Stimulated activated CD8-positive, alpha-beta memory T cell treated with anti-CD3 and anti-CD28 coated beads, Interleukin-7, amount 100 ng/mL, for 24 hours (primary cell): ENCODE measurements around the gene STK17B.
"Not testable (repeated sequence)": the region's sequence is repeated elsewhere in the genome, so short reads cannot be mapped to it uniquely, and the experiment has no call there.

Experiments used
- DNase-seq: peaks from one replicate; pipeline ENCODE4 v3.0.0-alpha.2; 2020; ENCODE audit warnings: low read depth

Gene STK17B

DNA sequence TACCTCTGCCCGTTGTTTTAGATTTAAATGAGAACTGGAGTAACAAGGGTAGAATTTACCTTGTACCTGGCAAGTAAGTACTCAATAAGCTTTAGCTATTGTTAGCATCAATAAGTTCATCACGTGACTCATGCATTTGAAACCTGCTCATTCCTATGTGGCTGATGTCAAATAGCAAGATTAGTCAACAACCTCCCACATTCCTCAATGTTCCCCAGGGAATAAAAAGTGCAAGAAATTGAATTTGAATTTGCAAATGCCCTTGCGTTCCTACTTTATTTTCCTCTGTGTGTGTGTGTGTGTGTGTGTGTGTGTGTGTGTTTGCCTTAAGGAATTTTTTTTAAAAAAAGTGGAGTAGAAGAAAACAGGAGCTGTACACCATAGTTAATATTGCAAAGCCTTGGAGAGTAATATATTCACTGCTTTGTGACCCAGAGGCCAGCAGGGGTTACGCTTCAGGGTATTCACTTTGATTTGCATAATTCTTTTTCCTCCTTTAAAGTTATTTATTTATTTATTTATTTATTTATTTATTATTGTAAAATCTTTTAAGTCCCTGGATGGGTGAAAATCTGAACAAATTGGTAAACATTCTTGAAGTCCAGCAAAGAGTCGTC is 58.9 kb downstream of the STK17B start:
- DNase-seq = no peak

DNA sequence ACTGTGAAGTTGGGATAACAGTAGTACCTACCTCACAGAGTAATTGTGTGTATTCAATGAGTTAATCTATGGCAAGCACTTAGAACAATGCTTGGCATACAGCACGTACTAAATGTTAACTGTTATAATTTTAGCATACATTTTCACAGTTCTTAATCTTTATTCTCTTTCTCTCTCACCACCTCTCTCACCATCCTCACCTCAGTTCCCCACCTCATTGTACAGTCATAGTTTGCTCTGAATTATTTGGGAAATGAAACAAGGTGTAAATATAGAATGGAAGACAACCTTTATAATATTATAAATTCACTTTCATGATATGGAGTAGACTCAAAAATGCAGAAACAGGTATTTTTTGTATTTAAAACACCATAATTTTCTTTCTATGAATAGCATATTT is 62.8 kb downstream of the STK17B start:
- DNase-seq = no peak

DNA sequence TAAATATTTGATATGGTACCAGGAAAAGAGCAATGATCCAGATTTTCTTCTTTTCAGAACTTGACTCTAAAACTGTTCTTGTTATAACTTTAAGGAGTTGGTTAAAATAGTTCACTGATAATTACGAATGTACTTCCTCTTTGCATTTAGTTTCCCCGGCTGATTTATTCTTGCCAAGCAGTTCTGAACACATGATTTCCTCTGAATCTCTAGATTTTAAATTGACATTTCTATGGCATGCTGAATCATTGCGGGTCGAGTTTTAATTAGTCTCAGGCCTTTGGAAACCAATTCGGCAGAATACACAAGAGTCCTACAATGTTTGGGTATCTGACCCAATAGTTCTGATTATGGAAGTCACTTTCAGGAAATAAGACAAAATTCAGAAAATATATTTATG is 65.4 kb downstream of the STK17B start:
- no peak for DNase-seq

DNA sequence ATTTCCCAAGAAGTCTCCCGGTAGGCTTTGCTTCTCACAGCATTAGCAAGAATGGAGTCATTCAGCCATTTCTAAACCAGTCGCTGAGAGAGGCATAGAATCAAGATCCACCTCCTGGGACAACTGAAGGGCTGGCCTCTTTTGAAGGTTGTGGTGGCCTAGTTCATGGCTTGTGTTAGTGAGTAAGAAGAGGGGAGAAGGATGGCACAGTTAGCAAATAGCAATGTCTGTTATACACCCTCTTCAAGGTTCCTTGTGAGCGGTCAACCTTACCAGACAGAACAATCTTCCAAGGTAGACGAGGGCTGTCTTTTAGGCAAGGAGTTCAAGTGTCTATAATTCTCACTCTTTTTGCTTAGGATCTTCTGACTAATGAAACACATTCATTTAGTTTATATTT is 67.3 kb downstream of the STK17B start:
- no peak for DNase-seq

DNA sequence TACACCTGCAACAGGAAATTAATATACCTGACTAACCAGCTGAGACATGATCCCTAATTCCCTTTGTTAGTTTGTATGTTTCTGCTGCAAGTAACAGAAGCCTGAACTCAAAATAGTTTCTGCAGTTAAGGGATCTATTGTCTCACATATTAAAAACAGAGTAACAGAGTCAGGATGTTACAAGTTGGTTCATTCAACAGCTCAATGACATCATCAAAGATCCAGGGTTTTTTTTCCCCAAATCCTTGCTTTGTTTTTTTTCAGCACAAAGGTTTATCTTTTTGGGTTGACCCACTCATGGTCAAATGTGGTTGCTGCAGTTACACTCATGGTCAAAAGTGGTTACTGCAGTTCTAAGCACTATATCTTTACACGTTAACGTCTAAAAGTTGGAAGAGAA is 67.8 kb downstream of the STK17B start:
- no peak for DNase-seq

DNA sequence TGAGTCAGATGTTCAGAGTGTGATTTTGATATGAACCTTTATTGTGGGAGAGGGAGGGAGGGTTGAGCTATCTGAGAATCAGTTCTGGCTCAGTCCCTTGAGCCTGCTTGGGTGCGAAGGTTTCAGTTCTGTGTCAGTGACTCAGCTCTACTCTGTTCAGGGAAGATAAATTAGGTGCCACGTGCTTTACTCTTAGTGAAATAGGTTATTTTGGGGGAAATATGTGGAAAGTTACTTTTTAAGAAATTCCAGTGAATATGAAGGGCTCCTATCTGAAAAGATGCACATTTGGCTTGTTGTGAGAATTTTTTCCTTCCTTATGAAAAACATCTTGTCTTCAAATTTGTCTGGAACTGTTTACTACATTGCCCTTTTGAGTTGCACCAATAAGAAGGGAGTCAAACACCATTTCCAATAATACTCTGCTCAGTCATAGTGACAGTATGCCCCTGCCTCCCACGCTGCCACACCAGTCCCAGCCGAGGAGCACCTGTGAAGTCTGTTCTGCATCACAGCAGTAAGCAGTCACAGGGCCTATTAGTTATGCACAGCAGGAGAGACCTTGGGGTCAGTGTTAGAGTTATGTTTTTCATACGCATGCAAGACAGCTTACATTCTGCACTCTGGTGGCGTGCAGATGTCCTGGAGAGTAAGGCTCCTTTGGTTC is 69.9 kb downstream of the STK17B start:
- DNase-seq = no peak

DNA sequence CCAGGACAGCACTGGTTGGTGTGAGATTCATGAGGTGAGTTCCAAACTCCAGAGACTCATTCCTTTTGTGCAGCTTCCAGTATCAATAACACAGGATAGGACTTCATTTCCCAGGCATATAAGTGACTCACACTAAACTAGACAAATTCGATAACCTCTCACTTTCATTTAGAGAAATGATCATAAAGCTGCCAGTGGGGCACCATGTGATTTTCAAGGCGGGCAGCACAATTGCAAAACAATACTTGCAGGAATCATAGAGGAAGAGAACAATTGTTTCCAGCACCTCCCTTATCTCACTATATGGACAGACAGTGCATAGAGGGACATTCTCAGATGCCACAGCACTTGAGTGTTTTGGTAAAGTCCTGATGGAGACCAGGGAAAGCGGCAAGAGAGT is 71.5 kb downstream of the STK17B start:
- no peak for DNase-seq

DNA sequence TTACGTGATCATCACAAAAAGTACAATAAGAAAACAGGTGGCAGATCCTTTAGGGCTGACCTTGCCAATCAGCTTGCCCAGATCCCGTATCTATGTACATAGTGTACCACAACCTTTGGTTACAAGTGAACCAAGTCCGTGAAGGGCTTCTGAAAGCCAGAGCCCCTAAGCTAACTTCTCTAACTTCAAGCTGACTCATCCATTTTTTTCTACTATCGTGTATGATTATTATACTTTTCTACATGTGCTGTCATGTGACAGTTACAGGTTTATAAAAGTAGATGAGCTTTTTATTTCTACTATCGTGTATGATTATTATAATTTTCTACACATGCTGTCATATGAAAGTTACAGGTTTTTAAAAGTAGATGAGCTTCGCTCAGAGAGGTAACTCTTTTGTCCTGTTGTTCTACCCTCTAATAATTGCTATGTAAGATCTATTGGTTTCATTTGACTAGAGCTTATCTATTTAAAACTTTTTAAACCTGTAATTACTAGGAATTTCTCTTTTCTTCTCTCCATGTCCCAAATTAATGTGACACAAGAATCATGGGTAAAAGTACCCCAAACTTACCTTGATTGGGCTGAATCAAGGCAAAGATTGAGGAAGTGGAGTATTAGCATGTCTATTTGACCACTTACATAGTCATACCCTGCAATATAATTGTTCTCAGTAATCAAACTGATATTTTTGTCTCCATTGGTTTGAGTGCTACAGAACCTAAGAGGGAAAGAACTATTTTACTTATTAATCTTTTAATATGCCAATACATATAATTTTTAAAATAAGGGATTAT is 73.3 kb downstream of the STK17B start:
- DNase-seq = no peak

DNA sequence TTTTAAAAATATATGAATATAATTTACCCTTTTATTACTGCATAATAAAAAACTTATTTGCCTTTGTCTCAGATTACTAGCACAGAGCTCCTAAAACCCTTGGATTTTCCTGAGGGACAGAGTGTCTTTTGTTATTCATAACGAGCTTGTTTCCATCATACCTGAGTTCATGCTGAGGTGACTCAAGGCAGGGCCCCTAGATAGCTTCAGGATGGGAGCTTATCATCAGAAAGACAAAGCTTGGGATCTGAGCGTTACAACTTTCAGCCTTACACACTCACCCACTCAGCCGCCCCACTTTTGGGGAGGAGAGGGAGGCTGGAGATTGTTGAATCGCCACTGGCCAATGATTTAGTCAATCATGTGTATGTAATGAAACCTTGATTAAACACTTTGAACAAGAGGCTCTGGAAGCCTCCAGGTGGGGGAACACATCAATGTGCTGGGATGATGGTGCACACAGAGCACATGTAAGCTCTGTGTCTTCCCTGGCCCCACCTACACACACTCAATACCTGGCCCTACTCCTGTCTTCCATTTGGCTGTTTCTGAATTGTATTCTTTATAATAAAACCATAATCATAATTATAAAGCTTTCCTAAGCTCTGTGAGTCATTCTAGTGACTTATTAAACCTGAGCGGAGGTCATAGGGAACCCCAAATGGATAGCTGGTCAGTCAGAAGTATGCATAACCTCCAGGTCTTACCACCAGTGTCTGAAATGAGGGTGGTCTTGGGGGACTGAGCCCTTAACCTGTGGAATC is 74.2 kb downstream of the STK17B start:
- no peak for DNase-seq

DNA sequence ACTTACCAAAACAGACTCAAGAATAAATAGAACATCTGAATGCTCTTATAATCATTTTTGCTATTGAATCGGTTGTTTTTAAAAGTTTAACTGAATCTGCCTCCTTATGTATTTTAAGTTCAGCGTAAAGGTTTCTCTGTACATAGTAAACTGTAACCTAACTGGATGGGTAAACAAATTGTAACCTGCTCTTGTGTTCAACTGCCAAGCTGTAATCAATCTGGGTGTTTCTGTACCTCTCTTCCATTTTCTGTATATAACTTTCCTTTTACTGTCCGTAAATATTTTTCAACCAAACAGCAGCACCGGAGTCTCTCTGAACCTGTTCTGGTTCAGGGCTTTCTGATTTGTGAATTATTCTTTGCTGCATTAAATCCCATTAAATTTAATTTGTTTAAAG is 75.1 kb downstream of the STK17B start:
- DNase-seq = no peak

DNA sequence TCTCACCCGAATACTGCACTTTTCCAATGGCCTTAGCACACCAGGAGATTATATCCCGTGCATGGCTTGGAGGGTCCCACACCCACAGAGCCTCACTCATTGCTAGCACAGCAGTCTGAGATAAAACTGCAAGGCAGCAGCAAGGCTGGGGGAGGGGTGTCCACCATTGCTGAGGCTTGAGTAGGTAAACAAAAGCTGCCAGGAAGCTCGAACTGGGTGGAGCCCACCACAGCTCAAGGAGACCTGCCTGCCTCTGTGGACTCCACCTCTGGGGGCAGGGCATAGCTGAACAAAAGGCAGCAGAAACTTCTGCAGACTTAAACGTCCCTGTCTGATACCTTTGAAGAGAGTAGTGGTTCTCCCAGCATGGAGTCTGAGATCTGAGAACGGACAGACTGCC is 81.9 kb downstream of the STK17B start:
- not testable (repeated sequence) for DNase-seq

DNA sequence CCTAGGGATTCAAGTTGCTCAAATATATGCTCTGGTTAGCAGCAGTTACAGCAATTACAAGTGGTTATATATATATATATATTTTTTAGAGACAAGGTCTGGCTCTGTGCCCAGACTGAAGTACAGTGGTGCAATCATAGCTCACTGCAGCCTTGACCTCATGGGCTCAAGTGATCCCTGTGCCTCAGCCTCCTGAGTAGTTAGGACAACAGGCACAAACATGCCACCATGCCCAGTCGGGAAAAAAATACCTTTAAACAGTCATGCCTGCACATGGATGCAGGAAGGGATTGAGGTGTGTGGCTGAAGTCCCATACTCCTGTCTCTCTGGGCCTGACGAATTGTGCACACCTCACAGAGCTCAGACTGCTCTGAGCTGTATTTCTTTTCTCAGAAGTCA is 83.2 kb downstream of the STK17B start:
- no peak for DNase-seq

DNA sequence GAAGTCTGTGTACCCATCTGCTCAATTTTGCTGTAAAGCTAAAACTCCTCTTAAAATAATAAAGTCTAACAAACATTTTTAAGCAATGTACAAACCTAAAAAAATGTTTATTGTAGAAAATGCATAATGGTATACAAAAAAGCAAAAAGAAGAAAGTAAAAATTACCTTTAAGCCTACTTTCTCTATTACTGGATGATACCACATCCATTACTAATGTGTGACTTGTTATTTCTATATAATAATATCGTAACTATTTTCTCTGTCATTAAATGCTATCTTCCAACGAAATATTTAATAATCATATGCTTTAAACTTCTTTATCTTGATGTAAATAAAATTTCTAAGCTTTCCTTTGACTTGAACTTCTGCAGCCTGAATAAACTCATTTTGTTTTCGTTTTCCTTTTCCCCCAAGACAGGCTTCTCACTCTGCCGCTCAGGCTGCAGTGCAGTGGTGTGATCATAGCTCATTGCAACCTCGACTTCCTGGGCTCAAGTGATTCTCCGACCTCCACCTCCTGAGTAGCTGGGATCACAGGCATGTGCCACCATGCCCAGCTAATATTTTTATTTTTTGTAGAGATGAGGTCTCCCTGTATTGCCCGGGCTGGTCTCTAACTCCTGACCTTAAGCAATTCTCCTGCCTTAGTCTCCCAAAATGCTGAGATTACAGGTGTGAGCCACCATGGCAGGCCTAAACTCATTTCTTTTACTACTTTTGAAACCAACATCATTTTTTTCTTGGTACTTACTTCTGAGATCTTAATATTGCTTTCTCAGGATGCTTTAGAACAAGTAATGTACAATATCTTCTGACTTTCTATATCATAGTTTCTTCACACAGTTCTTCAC is 84.6 kb downstream of the STK17B start:
- no peak for DNase-seq

DNA sequence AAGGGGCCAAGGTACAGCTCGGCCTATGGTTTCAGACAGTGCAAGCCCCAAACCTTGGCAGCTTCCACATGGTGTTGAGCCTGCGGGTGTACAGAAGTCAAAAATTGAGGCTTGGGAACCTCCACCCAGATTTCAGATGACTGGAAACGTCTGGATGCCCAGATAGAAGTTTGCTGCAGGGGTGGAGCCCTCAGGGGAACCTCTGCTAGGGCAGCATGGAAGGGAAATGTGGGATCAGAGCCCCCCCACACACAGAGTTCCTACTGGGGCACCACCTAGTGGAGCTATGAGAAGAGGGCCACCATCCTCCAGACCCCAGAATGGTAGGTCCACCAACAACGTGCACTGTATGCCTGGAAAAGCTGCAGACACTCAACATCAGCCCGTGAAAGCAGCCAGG is 87.8 kb downstream of the STK17B start:
- no peak for DNase-seq
